HG03135 (cell line): ENCODE results near the gene DPEP3.
"Not testable (repeated sequence)": the region's sequence is repeated elsewhere in the genome, so short reads cannot be mapped to it uniquely, and the experiment has no call there.

Experiments
- ATAC-seq: cut with Tn5 transposase; IDR thresholded peaks from one replicate; pipeline ENCODE4 v1.9.1; 2021; ENCODE audit warnings: mild to moderate bottlenecking, moderate library complexity; ENCODE audit not compliant: unreplicated experiment

Gene DPEP3

DNA sequence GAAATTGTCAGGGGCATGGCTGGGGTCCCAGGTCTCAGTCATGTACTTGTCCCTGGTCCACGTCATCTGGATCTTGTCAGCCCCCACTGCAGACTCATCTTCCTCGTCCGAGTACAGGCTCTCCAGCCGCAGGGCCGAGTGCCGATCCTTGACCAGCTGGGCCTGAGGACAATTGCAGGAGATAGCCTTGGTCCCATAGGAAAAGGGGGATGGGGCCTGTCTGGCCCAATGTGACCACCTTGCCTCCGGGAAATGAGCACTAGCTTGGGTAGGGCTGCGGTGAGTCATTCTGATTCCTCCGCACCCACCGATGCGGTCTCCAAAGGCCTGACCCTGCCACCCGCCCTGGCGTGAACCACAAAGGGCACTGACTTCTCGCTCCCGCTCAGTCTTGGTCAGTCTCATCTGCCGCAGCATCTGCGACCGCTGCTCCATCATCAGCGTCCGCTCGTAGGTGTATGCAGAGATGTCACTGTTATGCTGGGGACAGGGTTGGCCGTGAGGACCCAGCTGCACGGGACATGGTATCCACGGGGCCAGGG, 34.8 kb downstream of the DPEP3 start:
- no peak for ATAC-seq

DNA sequence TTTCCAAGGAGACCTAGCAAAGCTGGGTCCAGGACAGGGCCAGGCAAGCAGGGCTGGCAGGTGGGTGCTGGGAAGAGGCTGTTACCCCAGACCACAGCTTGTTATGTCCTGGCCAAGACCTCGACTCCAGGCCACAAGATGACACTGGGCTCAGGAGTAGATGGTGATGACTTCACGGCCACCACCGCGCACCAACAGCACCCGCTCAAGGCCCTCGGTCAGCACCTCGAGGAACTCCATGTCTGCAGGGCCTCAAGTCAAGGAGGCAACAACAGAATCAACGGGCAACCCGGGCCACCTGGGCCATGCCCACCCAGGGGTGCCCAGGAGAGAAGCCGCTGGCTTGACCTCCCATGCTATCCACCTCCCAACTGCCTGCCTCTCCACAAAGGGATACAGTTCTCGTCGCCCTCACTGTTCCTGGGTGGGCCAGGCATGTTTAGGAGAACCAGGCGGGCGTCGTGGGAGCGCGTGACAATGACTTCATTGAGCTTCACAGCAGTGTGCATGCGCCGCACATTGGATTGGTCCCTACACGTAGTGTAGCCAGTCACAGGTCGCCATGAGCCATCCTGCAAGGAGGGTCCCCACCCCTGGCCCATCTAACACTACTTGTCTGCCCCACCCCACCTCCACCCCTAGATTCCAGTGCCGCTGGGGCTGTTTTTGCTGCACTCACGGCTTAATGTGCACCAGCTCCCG, 35.5 kb downstream of the DPEP3 start:
- no peak for ATAC-seq

DNA sequence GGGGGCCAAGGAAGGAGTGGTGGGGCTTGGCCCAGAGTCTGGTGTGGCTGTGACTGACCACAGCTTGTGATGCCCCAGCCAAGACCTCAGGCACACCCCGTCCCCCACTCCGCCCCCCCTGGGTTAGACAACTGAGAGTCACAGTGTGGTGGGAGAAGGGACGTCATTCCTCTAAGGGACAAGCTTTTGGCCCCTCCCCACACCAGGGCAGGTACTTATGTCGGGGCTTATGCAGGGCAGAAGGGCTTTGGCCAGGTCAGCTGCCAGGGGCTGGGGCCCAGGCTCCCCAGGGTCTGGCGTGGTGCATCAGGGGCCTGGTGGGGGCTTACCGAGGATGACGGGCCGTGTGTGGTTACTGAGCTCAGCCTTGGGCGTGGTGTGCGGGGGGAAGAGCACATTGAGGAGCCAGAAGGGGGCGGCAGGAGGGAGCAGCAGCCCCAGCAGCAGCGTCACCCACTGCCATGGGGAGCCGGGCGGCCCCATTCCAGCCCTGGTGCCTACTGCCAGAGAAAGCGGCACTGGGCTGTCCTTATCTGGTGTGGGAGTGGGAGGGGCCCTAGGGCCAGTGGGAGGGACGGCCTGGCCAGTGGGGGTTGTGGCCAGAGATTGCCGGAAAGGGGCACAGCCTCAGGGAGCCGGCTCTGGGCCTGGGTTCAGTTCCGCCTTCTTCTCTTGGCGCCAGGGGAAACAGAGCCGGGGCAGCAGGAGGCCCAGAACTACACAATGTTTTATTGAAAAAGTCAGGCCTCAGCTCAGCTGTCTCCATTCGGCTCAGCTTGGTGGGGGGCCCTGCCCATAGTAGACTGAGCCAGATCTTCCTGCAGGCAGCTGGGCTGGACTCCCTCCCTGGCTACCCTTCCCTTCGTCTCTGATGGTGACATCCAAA, 36.4 kb downstream of the DPEP3 start, which contains the start of gene LCAT:
LCAT (minus strand) TSS at position 502 of the 886 bp plus-strand sequence; CDS start at position 483, 19 bp downstream.
- no peak for ATAC-seq

DNA sequence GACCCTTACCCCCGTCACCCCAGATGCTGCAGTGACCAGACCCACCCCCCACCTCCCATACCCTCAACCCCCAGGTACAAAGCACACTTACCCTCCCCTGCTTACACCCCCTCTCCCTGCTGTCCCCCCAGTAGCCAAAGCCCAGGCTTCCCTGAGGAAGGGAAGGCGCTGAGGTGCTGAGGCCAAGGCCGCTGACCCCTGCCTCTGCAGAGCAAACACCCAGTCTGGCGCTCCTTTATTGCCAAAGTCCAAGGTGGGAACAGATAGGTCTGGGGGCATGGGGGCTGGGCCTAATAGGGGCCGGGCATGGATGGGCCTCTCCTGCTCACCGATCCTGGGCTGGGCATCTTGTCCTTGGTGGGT, 37.1 kb downstream of the DPEP3 start:
- no peak for ATAC-seq

DNA sequence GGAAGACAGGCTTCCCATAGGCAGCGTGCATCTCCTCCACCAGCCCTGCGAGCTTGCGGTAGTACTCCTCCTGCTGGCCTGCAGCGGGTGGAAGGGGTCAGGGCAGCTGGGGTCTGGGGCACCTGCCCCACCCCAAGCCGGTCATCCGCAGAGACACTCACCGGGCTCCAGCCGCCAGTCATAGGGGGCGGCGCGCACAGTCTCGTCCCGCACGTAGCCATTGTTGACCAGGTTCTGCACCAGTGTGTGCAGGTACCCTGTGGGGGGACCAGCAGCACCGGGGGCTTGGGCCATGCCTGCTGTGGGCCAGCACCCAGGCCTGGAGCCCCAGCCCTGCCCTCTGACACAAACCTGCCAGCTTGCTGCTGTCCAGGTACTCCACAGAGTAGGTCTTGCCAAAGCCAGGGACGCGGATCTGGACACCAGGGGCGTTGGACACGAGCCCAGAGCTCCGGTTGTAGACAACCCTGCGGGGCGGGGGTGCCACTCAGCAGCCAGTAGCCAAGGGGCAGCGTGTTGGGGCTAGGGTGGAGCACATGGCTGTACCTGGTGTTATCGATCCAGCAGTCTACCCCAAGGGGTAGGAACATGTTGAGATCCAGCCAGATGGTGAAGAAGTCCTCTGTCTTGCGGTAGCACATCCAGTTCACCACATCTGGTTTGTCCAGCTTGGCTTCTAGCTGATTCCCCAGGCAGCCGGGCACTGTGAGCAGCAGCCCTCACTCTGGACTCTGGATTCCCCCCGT, 37.6 kb downstream of the DPEP3 start:
- no peak for ATAC-seq

DNA sequence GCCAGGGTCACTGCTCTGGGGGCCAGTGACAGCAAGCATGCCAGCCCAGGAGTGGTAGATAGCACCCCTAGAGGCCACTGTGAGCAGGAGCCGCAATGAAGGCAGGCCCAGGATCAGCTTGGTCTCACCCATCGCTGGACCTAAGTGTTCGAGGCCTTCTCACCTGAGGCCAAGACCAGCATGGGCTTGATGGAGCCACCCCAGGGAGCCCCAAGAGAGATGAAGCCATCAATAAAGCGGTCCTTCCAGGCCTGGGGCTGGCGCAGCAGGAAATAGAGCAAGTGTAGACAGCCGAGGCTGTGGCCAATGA, 38.1 kb downstream of the DPEP3 start:
- no peak for ATAC-seq

DNA sequence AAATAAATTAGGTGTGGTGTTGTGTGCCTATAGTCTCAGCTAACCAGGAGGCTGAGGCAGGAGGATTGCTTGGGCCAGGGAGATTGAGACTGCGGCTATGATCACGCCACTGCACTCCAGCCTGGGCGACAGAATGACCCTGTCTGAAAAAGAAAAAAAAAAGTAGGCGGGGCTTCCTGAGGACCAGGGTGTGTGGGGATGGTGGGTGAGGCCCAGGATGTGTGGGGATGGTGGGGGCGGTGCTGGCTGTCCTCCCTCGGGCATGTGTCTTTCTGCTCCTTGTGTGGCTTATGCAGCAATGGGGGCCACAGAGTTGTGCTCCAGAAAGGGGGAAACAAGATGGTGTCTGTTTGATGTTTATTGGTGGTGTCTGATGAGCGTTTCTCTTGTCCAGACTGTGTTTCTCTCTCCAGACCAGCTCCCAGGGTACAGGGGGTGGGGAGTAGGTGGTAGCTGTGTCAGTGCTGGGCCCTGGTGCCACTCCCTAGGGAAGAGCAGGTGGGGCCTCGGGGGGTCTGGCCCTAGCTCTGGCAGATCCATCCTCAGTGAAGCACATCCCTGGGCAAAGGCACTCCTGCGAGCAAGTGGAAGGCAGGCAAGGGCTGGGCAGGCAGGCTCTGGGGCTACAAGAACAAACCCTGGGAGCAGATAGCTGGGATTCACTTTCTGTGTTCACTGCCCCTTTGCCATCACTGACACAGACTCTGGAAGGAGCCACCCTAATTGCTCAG, 38.7 kb downstream of the DPEP3 start:
- no peak for ATAC-seq

DNA sequence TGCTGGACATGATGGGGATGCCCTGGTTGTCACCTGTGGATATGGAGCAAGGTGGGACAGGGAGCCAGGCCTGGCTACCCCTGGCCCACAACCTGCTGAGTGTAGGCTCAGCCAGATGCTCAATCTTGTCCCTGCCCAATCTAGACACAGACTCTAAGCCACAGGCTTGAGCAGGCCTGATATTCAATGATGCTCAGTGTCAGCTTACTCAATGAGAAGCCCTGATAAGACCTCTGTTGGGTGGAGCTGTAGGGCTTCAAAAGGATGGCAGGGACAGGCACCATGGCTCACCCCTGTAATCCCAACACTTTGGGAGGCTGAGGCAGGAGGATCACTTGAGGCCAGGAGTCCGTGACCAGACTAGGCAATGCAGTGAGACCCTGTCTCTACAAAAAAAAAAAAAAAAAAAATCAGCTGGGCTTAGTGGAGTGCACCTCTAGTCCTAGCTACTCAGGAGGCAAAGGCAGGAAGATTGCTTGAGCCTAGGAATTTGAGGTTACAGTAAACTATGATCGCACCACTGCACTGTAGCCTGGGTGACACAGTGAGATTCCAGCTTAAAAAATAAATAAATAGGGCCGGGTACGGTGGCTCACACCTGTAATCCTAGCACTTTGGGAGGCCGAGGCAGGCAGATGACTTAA, 39.7 kb downstream of the DPEP3 start:
- no peak for ATAC-seq

DNA sequence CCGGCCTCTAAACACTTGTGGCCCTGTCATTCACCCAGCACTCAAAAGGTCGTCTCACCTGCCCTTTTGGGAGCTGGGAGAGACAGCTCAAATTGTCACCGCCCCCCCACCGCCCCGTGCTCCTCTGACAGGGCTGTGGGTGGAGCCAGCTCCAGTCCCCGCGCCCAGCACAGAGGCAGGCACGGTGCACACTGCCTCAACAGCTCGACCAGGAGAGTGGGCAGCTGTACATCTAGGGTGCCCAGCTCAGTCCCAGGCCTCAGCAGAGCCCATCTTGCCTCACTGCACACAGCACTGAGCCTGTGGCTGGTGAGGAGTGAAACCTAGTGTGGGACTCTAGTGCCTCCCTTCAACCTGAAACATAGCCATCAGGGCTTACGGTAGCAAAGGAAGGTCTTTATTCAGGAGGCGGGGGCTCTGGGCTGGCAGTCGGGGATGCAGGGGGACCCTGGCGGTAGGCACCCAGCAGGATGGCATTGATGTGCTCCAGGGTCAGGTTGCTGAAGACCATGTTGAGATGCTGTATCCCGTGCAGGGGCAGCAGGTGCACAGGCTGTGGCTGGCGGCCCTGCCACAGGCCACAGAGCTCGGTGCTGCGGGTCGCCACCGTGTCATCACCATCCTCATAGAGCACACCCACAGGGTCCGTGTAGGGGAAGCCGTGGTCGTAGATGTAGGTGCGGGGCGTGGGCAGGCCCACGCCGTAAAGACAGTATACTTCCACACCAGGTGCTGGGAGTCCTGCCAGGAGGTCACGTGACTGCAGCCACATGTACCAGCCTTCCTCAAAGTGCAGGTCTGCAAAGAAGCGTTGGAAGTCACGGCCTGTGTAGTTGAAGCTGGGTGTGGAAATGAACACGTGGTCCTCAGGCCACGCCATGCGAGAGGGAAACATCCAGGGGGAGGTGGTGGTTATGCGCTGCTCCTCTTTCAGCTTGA, 40.5 kb downstream of the DPEP3 start:
- ATAC-seq = no peak

DNA sequence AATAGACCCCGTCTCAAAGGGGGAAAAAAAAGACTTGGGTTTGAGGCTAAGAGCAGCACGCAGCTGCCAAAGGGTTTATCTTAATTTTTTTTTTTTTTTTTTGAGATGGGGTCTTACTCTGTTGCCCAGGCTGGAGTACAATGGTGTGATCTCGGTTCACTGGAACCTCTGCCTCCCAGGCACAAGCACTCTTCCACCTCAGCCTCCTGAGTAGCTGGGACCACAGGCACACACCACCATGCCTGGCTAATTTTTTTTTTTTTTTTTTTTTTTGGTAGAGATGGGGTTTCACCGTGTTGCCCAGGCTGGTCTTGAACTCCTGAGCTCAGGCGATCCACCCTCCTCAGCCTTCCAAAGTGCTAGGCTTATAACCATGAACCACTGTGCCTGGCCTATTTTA, 42.6 kb downstream of the DPEP3 start:
- not testable (repeated sequence) for ATAC-seq

DNA sequence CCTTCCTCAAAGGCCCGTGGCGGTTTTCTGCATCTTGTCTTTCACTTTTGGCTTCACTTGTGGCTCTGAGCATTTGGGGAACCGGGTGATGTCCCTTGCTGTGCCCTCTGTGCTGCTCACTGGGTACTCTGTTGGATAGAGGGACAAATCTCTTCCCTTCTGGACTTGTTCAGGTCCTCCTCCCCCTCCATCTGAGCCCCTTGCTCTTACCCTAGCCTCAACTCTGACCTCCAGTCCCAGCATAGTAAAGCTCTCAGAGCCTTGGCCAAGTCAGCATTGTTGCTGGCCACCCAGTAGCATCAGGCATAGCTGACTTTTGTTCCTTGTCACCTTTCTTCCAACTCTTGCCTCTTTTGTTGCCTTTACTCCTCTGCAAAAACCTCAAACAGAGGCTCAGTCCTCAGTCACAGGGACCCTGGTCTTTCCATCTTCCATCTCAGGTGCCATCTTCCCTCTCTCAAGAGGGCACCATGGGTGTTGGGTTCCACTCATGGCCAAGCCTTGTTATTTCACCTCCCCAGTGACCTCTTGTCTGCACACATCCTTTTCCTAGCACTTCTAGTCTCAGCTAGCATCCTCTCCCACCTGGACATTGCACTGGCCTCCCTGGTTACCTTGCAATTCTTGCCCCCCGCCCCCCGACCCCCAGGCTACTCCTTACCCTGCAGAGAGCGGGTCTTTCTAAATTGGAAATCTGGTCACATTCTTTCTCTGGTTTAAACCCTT, 43.3 kb downstream of the DPEP3 start:
- peak; percentile 57 for ATAC-seq

DNA sequence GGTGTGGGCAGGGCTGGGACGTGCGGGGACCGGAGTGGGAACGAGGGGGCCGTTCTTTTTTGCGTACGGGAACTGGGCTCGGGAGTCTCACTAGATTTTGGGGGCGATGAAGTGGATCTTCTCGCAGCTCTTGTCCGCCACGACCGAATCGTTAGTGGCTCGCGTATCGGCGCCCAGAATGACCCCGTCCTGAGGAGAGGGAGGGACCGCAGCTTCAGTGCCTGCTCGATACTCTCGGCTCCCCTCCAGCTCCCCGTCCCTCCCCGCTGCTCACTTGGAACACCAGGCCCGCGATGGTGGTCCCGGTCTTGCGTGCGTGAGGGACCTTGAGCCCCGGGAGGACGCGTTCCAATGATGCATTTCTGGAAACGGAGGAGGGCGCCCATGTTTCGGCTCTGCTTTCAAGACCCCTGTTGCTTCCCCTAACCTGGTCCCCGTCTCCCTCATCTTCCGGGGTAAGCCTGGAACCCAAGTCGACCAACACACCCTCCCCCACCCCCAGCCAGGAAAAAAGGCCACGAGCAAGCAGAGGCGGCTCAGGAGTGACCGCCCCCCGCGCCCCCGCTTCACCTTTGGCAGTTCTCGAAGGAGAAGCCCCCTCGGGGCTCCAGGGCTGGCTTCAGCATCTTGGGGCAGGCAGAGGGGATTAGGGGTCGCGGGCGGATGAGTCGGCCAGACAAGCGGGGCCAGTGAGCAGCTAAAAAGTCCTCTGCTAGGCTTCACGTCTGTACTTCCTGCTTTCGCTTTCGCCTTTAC, 44.0 kb downstream of the DPEP3 start, which contains the start of gene PSMB10:
PSMB10 (minus strand) TSS at position 727 of the 756 bp plus-strand sequence; CDS start at position 626, 101 bp downstream.
- ATAC-seq = peak; percentile 0

DNA sequence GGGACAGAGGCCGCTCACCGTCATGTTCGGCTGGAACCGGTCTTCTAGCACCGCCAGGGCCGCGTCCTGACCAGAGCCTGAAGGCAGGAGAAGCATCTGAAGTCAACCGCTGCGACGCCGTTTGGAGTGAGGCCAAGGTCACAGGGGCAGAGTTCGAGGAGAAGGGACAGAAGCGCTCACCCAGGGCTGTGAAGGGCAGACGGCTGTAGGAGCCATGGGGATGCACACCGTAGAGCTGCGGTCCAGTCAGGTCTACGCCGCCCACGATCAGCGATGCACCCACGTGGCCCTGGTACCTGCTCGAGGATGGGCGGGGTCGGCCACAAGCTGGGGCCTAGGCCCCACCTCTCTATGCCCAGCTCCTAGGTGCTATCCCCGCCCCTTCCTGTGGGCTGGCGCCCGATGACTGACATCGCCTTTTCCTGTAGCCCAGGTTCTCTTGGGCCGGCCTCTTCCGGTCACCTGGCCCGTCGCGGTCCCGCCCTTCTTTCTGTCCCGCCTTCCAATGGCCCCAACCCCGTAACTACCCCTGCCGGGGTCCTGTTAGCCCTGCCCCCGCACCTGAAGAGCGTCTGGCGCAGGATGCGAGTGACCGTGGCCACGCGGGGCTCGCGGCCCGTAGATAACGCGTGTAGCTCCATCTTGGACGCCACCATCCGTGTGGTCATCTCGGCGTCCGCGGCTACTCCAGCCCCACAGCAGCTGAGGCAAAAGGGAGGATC, 44.7 kb downstream of the DPEP3 start:
- peak; percentile 88 for ATAC-seq

DNA sequence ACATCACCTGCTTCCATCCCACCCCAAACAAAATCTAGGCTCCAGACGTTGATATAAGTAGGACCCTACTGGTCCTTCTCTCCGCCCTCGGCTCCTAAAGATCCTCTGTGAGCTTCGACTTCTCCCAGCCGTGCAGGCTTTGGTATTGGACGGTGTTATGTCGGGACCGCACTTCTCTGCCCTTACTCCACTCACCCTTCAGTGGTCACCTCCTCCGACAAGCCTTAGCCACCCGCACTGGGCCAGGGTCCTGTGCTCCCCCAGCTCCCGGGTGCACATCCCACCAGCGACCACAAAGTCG, 45.2 kb downstream of the DPEP3 start:
- no peak for ATAC-seq

DNA sequence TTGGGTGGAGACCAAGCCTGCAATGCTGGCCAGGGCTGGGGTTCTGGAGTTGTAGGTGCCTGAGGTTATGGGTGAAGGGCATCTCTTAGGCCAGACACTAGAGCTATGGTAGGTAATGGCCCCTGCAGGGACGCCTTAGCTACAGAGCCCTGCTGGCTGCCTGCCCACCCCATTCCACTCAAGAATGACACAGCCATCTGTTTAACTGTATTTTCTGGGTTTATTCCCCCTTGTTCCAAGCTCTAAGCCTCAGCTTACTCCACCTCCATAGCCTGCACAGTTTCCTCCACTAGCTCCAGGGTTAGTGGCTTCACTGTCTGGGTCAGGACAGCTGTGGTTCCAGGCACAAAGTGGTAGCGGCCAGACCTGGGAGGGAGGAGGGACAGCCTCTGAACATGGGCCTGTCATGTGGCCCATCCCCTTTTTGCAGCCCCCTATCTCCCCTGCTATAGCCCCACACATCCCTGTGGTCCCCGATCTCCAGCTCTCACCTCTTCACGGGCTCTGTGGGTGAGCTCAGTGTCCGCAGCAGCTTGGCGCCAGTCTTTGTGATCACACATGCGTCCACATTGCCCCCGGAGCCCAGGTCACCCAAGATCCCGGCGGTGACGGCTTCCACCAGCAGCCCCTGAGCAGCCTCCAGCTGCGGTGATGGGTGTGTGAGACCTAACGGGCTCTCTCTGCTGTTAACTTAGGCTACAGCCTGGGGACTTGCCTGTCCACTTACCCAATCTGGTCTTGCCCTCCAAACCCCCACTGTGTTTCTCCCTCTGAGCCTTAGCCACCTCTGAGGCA, 45.8 kb downstream of the DPEP3 start:
- no peak for ATAC-seq

DNA sequence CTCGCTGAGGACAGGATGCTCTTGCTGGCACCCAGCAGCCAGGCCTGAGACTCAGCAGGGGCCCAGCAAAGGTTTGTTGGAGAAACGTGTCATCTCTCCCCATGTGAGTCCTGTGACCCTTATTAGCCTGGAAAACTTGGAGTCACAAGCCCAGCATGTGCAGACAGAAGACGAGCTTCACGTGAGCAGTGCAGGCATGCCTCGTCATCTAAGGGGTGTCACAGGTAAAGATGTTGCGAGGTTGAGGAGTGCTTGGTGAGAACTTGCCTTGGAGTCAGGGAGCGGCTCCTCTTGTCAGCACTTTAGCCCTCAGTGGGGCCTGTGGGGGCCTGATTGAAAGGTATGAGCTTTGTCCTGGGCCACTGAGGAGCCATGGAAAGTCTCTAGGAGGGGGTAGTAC, 46.5 kb downstream of the DPEP3 start:
- ATAC-seq = no peak
